RWPE2 (cell line): Measurements from ENCODE around the gene SLC36A3.

ENCODE experiments used
- ATAC-seq: fragments of 200-7000 bp; cut with Tn5 transposase; 3 replicates; pipeline ENCODE4 v1.9.1; 2021; ENCODE audit warnings: low read depth
- DNase-seq: peaks from one replicate; pipeline ENCODE4 v3.0.0-alpha.2; 2020; ENCODE audit warnings: low spot score
- H3K27ac ChIP-seq: fragments of 450-650 bp; 2 replicates; pipeline ENCODE4 v1.5.1; 2017; ENCODE audit warnings: mild to moderate bottlenecking; ENCODE audit not compliant: poor library complexity, severe bottlenecking
- H3K27me3 ChIP-seq: fragments of 250-450 bp; sonication (Bioruptor Pico); 2 replicates; pipeline ENCODE4 v1.5.1; 2021; ENCODE audit warnings: mild to moderate bottlenecking, moderate library complexity; ENCODE audit not compliant: insufficient read depth, poor library complexity, severe bottlenecking
- H3K36me3 ChIP-seq: fragments of 250-450 bp; sonication (Bioruptor Pico); 2 replicates; pipeline ENCODE4 v1.5.1; 2020; ENCODE audit warnings: low read depth, mild to moderate bottlenecking, moderate library complexity
- H3K4me1 ChIP-seq: fragments of 250-450 bp; sonication (Bioruptor Pico); 2 replicates; pipeline ENCODE4 v1.5.1; 2021; ENCODE audit warnings: mild to moderate bottlenecking, moderate library complexity; ENCODE audit not compliant: insufficient read depth, poor library complexity, severe bottlenecking
- H3K4me3 ChIP-seq: fragments of 250-450 bp; sonication (Bioruptor Pico); 2 replicates; pipeline ENCODE4 v1.5.1; 2021; ENCODE audit warnings: mild to moderate bottlenecking, moderate library complexity; ENCODE audit not compliant: severe bottlenecking
- H3K9me3 ChIP-seq: fragments of 250-450 bp; sonication (Bioruptor Pico); 2 replicates; pipeline ENCODE4 v1.5.1; 2021; ENCODE audit warnings: mild to moderate bottlenecking, moderate library complexity; ENCODE audit not compliant: severe bottlenecking
- TF ChIP-seq, protein P1 (sequence below): fragments of 450-650 bp; IDR thresholded peaks from one replicate; pipeline ENCODE4 v1.5.1; 2017; ENCODE audit warnings: mild to moderate bottlenecking, moderate library complexity; ENCODE audit not compliant: poor library complexity, severe bottlenecking

SLC36A3 gene

DNA sequence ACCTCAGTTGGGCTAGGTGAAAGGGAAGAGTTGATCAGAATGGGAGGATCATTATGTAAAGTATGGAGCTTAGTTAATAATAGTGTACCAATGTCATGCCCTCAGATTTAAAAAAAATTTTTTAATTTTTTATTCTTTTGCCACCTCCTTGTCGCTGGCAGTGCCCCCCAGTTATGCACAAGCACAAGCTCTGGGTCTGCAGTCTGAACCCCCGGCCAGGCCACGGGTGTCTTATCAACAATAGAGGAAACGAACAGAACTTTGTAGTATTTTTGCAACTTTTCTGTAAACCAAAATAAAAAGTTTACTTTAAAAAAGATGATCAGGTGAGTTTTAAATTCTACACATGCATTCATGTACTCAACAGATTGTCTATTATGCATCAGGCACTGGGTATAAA is 51.9 kb downstream of the SLC36A3 start:
- no peak overlapping the region for H3K4me3 ChIP-seq
- no peaks in the 10 kb centered on the region for H3K9me3 ChIP-seq
- no peaks in the 10 kb centered on the region for H3K27me3 ChIP-seq
- peaks cover 14% of the 10 kb centered on the region for H3K4me1 ChIP-seq
- no peaks in the 10 kb centered on the region; the same call in 1 of the 2 replicates for H3K36me3 ChIP-seq
- DNase-seq (no peak), ATAC-seq (no peak)
- TF ChIP-seq, protein P1, sequence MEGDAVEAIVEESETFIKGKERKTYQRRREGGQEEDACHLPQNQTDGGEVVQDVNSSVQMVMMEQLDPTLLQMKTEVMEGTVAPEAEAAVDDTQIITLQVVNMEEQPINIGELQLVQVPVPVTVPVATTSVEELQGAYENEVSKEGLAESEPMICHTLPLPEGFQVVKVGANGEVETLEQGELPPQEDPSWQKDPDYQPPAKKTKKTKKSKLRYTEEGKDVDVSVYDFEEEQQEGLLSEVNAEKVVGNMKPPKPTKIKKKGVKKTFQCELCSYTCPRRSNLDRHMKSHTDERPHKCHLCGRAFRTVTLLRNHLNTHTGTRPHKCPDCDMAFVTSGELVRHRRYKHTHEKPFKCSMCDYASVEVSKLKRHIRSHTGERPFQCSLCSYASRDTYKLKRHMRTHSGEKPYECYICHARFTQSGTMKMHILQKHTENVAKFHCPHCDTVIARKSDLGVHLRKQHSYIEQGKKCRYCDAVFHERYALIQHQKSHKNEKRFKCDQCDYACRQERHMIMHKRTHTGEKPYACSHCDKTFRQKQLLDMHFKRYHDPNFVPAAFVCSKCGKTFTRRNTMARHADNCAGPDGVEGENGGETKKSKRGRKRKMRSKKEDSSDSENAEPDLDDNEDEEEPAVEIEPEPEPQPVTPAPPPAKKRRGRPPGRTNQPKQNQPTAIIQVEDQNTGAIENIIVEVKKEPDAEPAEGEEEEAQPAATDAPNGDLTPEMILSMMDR, result no peak
- no peak overlapping the region for H3K27ac ChIP-seq

GRCh38 chr5:151251001-151251551 is 52.5 kb downstream of the SLC36A3 start:
- Histone ChIP-seq H3K27ac (no peak overlapping the region), H3K9me3 (no peaks in the 10 kb centered on the region), H3K4me3 (no peak overlapping the region), H3K36me3 (no peaks in the 10 kb centered on the region; the same call in 1 of the 2 replicates), H3K27me3 (no peaks in the 10 kb centered on the region), H3K4me1 (peaks cover 13% of the 10 kb centered on the region)
- ATAC-seq, result no peak
- TF ChIP-seq, protein P1, result no peak
- DNase-seq, result no peak

GRCh38 chr5:151250346-151251000 is 53.1 kb downstream of the SLC36A3 start:
- DNase-seq, result no peak
- no peak overlapping the region for H3K4me3 ChIP-seq
- no peak overlapping the region for H3K27ac ChIP-seq
- ATAC-seq, result no peak
- no peaks in the 10 kb centered on the region for H3K9me3 ChIP-seq
- H3K4me1 ChIP-seq, result peaks cover 13% of the 10 kb centered on the region
- no peaks in the 10 kb centered on the region for H3K27me3 ChIP-seq
- H3K36me3 ChIP-seq, result no peaks in the 10 kb centered on the region; the same call in 1 of the 2 replicates
- TF ChIP-seq, protein P1, result no peak

DNA sequence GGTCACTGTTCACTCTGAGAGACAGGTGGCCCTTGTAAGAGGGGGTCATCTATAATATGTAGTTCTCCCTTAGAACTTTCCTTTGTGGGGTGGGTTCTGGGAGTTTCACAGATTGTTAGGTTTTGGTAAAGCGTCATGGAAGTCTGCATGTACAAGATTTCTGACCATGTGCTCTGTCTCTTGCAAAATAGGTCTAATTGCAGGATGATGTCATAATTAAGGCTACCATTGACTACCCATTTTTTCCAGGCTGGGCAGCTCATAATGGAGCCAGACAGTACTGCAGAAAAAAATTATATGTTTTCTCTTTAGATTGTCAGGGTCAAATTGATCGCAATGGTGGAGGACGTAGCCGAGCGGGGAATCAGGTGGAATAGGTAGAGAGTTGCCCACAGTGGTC is 54.3 kb downstream of the SLC36A3 start:
- TF ChIP-seq, protein P1, result no peak
- ATAC-seq, result no peak

DNA sequence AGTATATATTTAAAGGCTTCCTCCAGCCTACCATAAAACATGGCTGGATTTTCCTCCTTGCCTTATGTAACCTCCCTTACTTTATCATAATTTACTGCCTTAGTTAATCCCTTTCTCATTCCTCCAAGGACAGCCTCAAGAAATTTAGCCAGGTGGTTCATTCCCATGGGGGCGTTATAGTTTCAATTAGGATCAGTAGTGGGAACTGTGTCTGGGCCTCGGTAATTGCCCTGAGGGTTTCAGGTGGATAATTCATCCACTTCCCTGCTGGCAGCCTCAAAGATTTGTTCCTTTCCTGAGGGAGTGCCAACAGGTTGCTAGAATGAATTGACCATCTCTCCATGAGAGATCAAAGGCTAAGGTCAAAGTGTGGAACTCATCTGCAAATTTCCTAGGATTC is 54.9 kb downstream of the SLC36A3 start:
- TF ChIP-seq, protein P1, result no peak
- H3K27ac ChIP-seq, result no peak overlapping the region
- no peaks in the 10 kb centered on the region for H3K9me3 ChIP-seq
- DNase-seq (no peak), ATAC-seq (no peak)
- no peak overlapping the region for H3K4me3 ChIP-seq
- no peaks in the 10 kb centered on the region for H3K36me3 ChIP-seq
- H3K27me3 ChIP-seq, result no peaks in the 10 kb centered on the region
- no peaks in the 10 kb centered on the region for H3K4me1 ChIP-seq

More for the DNA sequence above, 54.3 kb downstream of the SLC36A3 start:
- Histone ChIP-seq H3K27me3 (no peaks in the 10 kb centered on the region), H3K4me3 (no peak overlapping the region), H3K36me3 (no peaks in the 10 kb centered on the region), H3K27ac (no peak overlapping the region), H3K4me1 (peaks cover 4% of the 10 kb centered on the region), H3K9me3 (no peaks in the 10 kb centered on the region)
- DNase-seq, result no peak
